SJSA1 (cell line): ENCODE measurements around the gene EDC3. TPM values are rescaled to one million over a fixed set of nuclear protein-coding genes. Genes with fewer than 3 reads are reported as not detected.
"Not testable (repeated sequence)": the region's sequence is repeated elsewhere in the genome, so short reads cannot be mapped to it uniquely, and the experiment has no call there.

Source experiments
- DNase-seq, 2 experiments: peaks; one replicate each; pipeline ENCODE4 v3.0.0-alpha.2; 2015 to 2020; ENCODE audit warnings: low spot score in 2 of 2, low read depth in 1 of 2
- H3K27ac ChIP-seq: fragments of 250-450 bp; sonication (Bioruptor Pico); 2 replicates; pipeline ENCODE4 v1.5.1; 2020; ENCODE audit warnings: mild to moderate bottlenecking, moderate library complexity
- H3K27me3 ChIP-seq: fragments of 250-450 bp; sonication (Bioruptor Pico); replicated peaks from 2 replicates; pipeline ENCODE4 v1.5.1; 2020; ENCODE audit warnings: mild to moderate bottlenecking, moderate library complexity
- H3K36me3 ChIP-seq: fragments of 250-450 bp; sonication (Bioruptor Pico); 2 replicates; pipeline ENCODE4 v1.5.1; 2020; ENCODE audit warnings: mild to moderate bottlenecking
- H3K4me1 ChIP-seq: fragments of 250-450 bp; sonication (Bioruptor Pico); replicated peaks from 2 replicates; pipeline ENCODE4 v1.6.1; 2021; ENCODE audit warnings: mild to moderate bottlenecking
- H3K4me3 ChIP-seq: fragments of 250-450 bp; sonication (Bioruptor Pico); 2 replicates; pipeline ENCODE4 v1.5.1; 2020; ENCODE audit warnings: mild to moderate bottlenecking
- H3K9me3 ChIP-seq: fragments of 250-450 bp; sonication (Bioruptor Pico); replicated peaks from 2 replicates; pipeline ENCODE4 v1.5.1; 2020; ENCODE audit warnings: mild to moderate bottlenecking
- total RNA-seq: library from RNA; depleted of rRNA; stranded (reverse); fragments of >200 nt; shearing (Covaris generic); gene quantifications from 2 replicates; pipeline ENCODE4 v1.2.3, GENCODE V29; 2014

EDC3 gene
- total RNA-seq, 1 experiment from 2014 or later: 7.6 TPM

GRCh38 chr15:74611341-74611740 lies 84.5 kb downstream of the EDC3 start:
- no peak overlapping the region for H3K27ac ChIP-seq
- no peak for DNase-seq
- H3K4me1 ChIP-seq: peaks cover 4% of the 10 kb centered on the region; the same call in 1 of the 2 replicates
- H3K36me3 ChIP-seq: peaks cover 12% of the 10 kb centered on the region
- H3K27me3 ChIP-seq: no peaks in the 10 kb centered on the region
- no peaks in the 10 kb centered on the region for H3K9me3 ChIP-seq
- no peak overlapping the region for H3K4me3 ChIP-seq

DNA sequence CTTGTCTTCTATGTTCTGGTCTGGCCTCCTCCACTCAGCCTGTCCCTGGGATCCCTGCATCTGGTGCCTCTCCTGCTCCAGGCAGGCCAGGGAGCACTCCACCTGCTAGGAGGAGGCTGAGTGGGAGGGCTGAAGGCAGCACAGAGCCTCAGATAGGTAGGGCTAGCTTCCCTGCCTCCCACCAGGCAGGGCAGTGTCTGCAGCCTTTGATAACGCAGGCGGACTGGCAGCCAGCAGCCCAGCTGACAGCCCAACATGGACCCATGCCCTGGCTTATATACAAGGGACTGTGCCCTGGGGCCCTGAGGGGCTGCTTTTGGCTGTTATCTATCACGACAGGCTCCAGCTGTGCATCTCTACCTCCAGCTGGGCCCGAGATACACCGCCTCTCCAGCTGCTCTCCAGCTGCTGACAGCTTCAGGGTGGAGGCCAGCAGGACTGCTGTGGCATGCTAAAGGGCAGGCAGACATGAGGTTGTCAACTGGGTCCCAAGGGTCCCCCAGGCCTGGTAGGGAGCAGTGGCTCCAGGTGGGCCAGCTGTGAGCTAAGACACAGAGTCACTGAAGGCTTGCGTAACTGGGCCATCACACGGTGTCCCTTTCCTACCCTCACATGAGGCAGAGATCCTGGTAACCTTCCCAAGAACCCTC lies 85.4 kb downstream of the EDC3 start:
- H3K9me3 ChIP-seq: no peaks in the 10 kb centered on the region
- no peak for DNase-seq
- H3K36me3 ChIP-seq: peaks cover 5% of the 10 kb centered on the region
- H3K4me3 ChIP-seq: no peak overlapping the region
- H3K27me3 ChIP-seq: no peaks in the 10 kb centered on the region
- H3K4me1 ChIP-seq: peaks cover 4% of the 10 kb centered on the region; the same call in 1 of the 2 replicates
- H3K27ac ChIP-seq: no peak overlapping the region

- Histone ChIP-seq H3K4me1 (peaks cover 3% of the 10 kb centered on the region; the same call in 1 of the 2 replicates), H3K9me3 (no peaks in the 10 kb centered on the region), H3K27ac (no peak overlapping the region), H3K4me3 (no peak overlapping the region), H3K36me3 (no peaks in the 10 kb centered on the region; the same call in 1 of the 2 replicates), H3K27me3 (no peaks in the 10 kb centered on the region)
- no peak for DNase-seq
Measured at GRCh38 chr15:74609938-74610301, 85.9 kb downstream of the EDC3 start.

GRCh38 chr15:74608786-74609185 lies 87.0 kb downstream of the EDC3 start:
- H3K27me3 ChIP-seq: no peaks in the 10 kb centered on the region
- DNase-seq: no peak
- H3K27ac ChIP-seq: no peak overlapping the region
- H3K4me1 ChIP-seq: no peaks in the 10 kb centered on the region
- no peak overlapping the region for H3K4me3 ChIP-seq
- no peaks in the 10 kb centered on the region for H3K9me3 ChIP-seq
- no peaks in the 10 kb centered on the region for H3K36me3 ChIP-seq

GRCh38 chr15:74605795-74606150 lies 90.1 kb downstream of the EDC3 start:
- no peak overlapping the region for H3K27ac ChIP-seq
- H3K4me3 ChIP-seq: no peak overlapping the region
- H3K9me3 ChIP-seq: no peaks in the 10 kb centered on the region
- no peaks in the 10 kb centered on the region for H3K4me1 ChIP-seq
- no peaks in the 10 kb centered on the region for H3K36me3 ChIP-seq
- no peak for DNase-seq
- H3K27me3 ChIP-seq: no peaks in the 10 kb centered on the region

DNA sequence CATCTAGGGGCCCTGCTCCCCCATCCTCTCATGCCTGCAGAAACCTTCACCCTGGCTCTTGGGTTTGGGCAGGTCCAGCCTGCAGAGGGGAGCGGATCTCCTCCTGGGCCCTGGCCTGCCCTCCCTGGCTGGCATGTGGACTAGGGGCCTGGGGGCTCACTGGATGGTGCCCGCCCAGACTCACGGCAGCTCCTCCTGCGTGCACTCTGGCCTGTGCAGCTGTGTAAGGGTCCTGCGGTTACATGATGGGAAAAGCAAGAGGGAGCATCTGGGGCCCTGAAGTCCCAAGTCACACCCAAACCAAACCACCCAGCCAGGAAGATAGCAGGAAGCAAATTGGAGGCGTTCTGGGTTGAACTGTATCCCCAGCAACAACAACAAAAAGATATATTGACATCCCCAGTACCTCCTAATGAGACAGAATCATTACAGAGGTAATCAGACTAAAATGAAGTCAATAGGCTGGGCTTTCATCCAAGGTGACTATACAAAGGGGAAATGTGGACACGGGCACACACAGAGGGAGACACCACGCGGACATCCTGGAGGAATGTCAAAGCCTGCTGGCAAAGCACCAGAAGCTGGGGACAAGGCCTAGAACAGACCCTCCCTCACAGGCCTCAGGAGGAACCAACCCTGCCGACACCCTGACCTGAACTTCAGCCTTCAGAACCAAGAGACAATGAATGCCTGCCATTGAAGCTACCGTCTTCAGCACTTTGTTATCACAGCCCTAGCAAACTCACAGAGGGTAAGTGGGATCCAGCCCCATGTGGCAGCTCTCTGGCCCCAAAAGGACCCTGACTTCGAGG lies 90.6 kb downstream of the EDC3 start:
- Histone ChIP-seq H3K4me3 (no peak overlapping the region), H3K9me3 (no peaks in the 10 kb centered on the region), H3K4me1 (no peaks in the 10 kb centered on the region), H3K36me3 (no peaks in the 10 kb centered on the region), H3K27ac (no peak overlapping the region), H3K27me3 (no peaks in the 10 kb centered on the region)
- no peak for DNase-seq

DNA sequence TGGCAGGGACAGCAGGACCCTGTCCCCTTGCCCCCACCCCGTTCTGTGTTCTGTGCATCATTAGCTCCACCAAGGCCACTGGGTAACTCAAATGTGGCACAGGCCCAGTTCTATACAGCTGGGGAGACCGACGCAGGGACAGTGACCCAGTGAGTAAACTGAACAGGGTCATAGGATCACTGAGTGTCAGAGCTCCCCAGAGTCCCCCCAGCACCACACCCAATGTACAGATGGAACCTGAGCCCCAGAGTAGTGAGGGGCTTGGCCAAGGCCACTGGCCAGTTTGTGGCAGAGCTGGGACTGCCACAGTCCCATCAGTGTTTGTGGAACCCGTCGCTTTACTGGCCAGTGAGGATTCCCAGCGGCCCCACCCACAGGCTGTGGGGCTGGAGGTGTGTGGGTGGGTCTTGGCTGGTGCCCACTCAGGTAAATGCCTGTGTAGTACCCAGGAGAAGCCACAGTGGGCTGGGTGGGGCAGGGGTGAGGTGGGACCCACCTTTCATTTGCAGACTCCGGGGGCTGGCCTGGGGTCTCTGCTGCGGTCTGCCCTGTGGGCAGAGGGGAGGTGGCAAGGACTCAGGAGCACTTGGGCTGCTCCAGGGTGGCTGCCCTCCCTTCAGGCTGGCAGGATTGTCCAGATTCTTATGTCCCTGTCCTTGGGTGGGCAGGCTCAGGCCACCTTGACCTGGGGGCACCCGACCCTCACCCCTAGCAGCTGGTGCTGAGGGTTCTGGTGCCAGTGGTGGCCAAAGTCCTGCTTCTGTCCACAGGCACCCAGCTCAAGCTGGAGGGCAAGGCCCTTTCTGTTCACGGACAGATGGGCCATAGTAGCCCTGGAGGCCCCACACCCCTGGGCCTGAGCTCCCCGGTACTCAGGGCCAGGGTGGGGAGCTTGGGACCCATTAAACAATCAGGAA lies 91.8 kb downstream of the EDC3 start:
- Histone ChIP-seq H3K36me3 (no peaks in the 10 kb centered on the region), H3K27me3 (no peaks in the 10 kb centered on the region), H3K27ac (no peak overlapping the region), H3K4me3 (no peak overlapping the region), H3K4me1 (peaks cover 7% of the 10 kb centered on the region), H3K9me3 (no peaks in the 10 kb centered on the region)
- DNase-seq: no peak

- Histone ChIP-seq H3K27me3 (no peaks in the 10 kb centered on the region), H3K4me3 (no peak overlapping the region), H3K4me1 (peaks cover 11% of the 10 kb centered on the region), H3K27ac (no peak overlapping the region), H3K9me3 (no peaks in the 10 kb centered on the region), H3K36me3 (no peaks in the 10 kb centered on the region)
- DNase-seq: no peak
Measured at GRCh38 chr15:74603026-74603788, 92.6 kb downstream of the EDC3 start.

GRCh38 chr15:74599156-74599555 lies 96.7 kb downstream of the EDC3 start:
- H3K27ac ChIP-seq: no peak overlapping the region
- no peak for DNase-seq

GRCh38 chr15:74598126-74598842 lies 97.5 kb downstream of the EDC3 start:
- no peaks in the 10 kb centered on the region for H3K9me3 ChIP-seq
- peak overlapping the region; percentile 51 for H3K4me3 ChIP-seq
- H3K27me3 ChIP-seq: no peaks in the 10 kb centered on the region
- H3K36me3 ChIP-seq: no peaks in the 10 kb centered on the region
- peak; percentile 89 to 90 for DNase-seq
- H3K4me1 ChIP-seq: peaks cover 15% of the 10 kb centered on the region
- peak overlapping the region; percentile 37 for H3K27ac ChIP-seq

More at GRCh38 chr15:74599156-74599555, 96.7 kb downstream of the EDC3 start:
- Histone ChIP-seq H3K4me1 (peaks cover 15% of the 10 kb centered on the region), H3K36me3 (no peaks in the 10 kb centered on the region), H3K4me3 (peak overlapping the region; percentile 51), H3K27me3 (no peaks in the 10 kb centered on the region), H3K9me3 (no peaks in the 10 kb centered on the region)

DNA sequence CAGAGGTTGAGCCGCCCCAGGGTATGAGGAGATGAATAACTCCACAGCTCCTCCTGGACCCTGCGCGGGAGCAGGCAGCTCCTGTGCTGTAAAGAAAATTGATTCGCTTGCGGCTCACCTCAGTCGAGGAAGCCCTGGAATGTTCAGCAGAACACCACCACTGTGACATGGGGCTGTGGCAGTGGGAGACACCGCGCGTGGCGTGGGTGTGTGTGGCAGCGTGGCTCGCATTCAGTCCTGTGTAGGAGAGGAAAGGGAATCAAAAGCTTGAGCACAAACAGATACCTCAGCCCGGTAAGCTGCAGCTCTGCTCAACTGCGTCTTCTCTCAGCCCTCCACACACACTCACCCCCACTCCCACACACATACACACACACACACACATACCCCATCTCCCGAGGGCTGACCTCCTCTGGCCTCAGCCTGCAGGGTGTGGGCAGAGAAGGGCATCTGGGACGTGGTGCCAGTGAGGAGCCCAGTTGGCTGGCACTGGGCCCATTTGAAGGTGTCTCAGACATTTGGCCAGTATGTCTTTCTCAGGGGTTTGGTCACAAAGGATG lies 98.6 kb downstream of the EDC3 start:
- H3K27ac ChIP-seq, H3K4me3 ChIP-seq: not testable (repeated sequence)
- peaks cover 15% of the 10 kb centered on the region for H3K4me1 ChIP-seq

DNA sequence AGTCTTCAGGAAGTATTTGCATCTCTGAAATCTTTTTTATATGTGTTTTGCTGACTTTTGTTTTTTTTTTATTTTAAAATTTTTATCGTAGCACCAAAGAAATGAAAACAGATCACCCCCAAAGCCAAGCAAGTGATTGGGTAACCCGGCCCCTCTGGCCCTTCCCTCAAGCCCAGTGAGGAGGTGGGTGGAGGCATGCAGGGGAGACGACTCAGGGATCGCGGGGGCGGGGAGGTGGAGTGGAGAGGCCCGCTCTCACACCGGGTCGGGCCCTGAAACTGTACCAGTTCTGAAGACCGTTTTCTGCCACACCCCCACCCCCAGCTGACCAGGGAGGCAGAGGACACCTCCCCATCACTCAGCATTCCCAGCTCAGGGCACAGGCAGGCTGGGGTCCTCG lies 99.1 kb downstream of the EDC3 start:
- peaks cover 15% of the 10 kb centered on the region for H3K4me1 ChIP-seq
- H3K36me3 ChIP-seq, DNase-seq, H3K27ac ChIP-seq, H3K27me3 ChIP-seq, H3K4me3 ChIP-seq, H3K9me3 ChIP-seq: not testable (repeated sequence)

More for the DNA sequence above, 98.6 kb downstream of the EDC3 start:
- not testable (repeated sequence) for H3K36me3 ChIP-seq, H3K9me3 ChIP-seq, H3K27me3 ChIP-seq, DNase-seq
